HCEC 1CT (cell line): ENCODE data around the gene TRIM24.
"Not testable (repeated sequence)": the region's sequence is repeated elsewhere in the genome, so short reads cannot be mapped to it uniquely, and the experiment has no call there.

Source experiments
- DNase-seq: peaks from one replicate; pipeline ENCODE4 v3.0.0-alpha.2; 2017

Gene TRIM24

DNA sequence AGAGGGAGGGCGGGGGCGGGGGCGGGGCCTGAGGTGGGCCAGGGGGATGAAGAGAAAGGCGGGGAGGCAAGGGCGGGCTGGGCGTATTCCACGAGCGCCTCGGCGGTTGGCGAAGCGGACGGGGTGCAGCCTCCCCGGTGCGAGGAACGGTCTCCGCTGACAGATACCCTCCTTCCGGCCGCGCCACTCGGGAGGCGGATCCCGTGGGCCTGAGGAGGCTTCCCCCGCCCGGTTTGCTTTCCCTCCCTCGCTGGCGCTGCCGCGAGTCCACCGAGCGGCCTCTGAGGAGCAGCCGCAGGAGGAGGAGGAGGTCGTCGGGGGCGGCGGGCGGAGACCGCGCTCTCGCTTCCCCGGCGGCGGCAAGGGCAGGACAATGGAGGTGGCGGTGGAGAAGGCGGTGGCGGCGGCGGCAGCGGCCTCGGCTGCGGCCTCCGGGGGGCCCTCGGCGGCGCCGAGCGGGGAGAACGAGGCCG lies at the start of gene TRIM24:
TSS of gene TRIM24 (plus strand) at position 84 of the 473 bp plus-strand sequence. CDS start at position 374, 290 bp downstream.
- peak; percentile 97 for DNase-seq

DNA sequence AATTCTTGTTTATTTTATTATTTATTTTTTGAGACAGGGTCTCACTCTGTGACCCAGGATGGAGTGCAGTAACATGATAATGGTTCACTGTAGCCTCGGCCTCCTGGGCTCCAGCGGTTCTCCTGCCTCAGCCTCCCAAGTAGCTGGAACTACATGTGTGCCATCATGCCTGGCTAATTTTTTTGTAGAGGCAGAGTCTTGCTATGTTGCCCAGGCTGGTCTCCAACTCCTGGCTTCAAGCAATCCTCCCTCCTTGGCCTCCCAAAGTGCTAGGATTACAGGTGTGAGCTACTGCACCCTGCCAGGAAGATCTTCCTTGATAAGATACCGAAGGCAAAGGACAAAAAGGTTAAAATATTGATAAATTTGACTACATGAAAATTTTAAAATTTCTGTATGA lies 48.0 kb upstream of the TRIM24 start:
- DNase-seq: not testable (repeated sequence)

DNA sequence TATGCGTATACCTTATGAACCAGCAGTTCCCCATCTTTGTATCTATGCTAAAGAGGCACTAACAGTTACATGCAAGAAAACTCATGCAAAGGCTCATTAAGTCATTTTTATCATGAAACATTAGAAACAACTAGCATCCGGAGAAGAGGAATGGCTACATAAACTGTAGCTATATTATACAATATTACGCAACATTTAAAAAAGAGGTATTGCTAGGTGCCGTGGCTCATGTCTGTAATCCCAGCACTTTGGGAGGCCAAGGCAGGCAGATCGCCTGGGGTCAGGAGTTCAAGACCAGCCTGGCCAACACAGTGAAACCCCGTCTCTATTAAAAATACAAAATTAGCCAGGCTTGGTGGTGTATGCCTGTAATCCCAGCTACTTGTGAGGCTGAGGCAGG lies 47.1 kb upstream of the TRIM24 start:
- not testable (repeated sequence) for DNase-seq

DNA sequence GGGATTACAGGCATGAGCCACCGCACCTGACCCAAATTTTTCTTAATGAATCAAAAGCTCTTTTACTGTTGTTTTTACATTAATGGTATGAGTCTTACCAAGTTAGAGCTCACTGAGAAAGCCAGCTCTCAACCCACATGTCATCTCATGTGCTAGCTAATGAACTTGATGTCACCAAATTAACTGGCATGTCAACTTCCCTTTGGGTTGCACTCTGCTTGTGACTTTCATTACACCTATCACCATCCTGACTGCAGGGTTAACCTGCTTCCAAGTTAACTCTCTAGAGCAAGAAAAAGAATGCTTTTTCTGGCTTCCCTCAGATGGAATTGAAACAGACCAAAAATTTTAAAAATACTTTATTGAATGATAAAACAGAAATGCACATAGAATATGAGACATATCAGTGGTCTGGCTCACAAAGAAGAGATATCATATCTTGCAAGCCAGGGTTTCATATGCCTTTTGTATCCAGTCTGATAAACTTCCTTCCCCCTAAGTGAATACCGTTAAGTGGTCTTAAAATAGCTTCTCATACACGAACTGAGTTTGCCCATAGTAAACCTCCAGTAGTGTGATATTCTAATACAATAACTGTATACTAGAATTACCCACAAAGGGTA lies 42.9 kb upstream of the TRIM24 start:
- no peak for DNase-seq

DNA sequence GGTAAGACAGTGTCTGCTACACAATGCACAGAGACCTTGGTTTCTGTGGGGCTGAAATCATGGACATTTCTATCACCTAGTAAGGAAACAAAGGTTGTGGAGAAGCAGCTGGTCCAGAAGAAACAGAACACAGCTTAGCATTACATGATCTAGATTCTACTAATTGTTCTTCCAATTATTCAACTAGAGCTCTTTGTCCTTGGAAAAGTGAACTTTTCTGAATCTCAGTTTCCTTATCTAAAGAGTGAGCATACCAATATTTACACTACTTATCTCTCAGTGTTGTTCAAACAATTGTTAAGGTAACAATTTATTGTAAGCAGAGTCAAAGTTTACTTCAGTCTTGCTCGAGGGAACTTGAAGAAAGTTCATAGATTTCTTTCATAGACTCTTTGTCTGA lies 42.3 kb upstream of the TRIM24 start:
- DNase-seq: no peak

DNA sequence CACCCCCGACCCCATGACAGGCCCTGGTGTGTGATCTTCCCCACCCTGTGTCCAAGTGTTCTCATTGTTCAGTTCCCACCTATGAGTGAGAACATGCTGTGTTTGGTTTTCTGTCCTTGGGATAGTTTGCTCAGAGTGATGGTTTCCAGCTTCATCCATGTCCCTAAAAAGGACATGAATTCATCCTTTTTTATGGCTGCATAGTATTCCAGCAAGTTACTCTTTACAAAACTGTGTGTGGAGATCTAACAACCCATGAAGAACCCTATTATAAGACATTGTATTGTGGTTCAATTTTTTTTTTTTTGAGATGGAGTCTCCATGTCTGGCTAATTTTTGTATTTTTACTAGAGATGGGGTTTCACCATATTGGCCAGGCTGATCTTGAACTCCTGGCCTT lies 41.7 kb upstream of the TRIM24 start:
- DNase-seq: not testable (repeated sequence)

DNA sequence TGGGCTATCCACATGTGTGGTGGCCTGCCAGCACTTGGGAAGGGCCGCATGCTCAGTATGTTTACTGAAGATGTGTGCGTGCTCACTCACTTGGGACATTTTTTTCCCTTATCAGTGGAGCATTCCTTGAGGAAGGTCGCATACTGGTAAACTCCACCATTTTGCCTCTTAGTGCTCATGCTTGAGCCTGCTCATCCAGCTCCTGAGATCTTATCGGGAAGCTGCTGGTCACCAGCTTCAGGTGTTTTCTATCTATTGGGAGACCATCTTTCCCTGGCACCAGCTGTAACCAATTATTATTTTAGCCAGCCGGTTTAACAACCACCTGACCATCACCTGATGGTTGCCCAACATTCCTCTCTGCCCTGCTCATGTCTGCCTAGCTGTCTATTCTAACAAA lies 35.0 kb upstream of the TRIM24 start:
- DNase-seq: no peak

DNA sequence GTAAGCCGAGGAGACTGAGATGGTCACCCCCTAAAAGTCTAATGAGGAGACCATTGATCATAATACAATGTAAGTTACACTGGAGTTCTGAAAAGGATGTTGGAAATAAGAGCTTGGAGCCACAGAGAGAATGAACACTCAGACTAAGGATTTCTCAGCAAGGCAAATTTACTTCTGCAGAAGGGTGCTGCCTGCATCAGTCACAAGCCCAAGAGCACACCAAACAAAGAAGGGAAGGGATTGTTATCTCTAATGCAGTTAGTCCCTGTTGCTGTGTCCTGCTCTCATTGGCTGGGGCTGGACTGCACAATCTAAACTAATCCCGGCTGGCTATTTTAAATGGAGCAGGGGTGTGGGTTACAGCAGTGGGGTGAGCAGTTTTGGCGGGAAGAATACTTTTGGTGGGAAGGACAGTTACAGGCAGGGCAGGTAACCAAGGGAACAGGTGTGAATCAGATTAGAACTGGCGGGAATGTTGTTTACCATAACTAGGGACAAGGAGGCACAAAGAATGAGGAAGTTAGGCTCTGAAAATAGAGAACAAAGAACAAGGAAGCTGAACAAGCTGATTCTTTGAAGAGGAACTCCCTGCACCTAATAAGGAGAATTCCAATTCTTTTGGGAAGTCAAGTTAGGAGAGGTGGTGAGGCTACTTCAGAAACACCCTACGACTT lies 30.3 kb upstream of the TRIM24 start:
- DNase-seq: no peak

DNA sequence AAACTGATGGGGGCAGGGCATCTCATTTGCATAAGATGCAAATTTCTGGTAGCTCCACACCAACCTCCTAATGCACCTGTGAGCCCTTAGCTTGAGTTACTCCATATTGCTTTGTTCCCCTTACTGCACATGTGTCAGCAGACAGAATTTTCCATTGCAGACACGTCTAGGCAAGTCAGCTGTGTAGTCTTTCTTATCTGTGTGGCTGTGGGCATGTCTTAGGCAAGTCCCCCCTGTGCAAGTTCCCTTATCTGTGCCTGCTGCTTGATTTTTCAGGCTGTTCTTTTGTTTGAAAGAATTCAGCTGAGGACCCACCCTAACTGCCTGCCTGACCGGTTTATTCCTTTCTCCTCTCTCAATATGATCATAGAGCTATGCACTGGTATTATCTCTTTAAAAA lies 28.5 kb upstream of the TRIM24 start:
- DNase-seq: no peak

DNA sequence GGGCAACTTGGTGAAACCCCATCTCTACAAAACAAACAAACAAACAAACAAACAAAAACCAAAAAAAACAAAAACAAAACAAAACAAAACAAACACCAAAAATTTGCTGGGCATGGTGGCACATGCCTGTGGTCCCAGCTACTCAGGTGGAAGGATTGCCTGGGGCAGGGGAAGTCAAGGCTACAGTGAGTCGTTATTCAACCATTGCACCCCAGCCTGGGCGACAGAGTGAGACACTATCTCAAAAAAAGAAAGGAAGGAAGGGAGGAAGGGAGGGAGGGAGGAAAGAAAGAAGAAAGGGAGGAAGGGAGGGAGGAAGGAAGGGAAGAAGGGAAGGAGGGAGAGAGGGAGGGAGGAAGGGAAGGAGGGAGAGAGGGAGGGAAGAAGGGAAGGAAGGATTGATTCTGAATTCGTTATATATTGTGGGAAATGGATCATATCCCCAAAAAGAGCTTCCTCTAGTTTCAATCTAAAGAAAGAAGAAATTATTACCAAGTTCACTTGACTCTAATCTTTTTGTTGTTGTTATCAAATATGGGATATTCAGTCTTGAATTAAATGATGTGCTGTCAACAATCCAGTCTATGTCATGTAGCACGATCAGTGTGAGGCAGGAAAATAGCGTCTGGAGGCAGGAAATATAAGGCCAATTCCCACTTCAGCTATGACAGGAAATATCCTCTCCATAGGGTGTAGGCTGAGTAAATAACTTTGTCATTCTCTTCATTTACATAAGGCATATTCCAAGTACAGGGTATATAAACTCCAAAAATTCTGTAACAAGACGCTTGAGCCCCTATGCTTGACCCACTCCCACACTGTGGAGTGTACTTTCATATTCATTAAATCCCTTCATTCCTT lies 26.2 kb upstream of the TRIM24 start:
- DNase-seq: no peak

DNA sequence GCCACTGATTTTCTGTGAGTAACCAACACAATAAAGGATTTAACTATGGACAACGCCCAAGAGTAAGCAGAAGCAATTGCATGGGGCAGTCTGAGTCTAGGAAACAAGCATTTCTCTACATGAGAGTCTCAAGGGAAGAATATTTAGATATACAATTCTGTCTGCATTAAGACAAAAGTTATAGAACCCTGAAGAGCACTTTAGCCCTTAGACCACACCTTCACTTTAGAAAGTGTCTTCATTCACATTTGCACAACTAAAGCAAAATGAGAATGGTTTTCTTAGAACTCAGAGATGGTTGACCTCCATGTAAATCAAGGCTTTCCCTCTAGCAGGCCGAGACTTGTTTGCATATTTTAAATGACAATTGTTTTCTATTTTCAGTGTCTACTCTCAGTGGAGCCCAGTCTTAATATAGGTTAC lies 25.5 kb upstream of the TRIM24 start:
- no peak for DNase-seq

DNA sequence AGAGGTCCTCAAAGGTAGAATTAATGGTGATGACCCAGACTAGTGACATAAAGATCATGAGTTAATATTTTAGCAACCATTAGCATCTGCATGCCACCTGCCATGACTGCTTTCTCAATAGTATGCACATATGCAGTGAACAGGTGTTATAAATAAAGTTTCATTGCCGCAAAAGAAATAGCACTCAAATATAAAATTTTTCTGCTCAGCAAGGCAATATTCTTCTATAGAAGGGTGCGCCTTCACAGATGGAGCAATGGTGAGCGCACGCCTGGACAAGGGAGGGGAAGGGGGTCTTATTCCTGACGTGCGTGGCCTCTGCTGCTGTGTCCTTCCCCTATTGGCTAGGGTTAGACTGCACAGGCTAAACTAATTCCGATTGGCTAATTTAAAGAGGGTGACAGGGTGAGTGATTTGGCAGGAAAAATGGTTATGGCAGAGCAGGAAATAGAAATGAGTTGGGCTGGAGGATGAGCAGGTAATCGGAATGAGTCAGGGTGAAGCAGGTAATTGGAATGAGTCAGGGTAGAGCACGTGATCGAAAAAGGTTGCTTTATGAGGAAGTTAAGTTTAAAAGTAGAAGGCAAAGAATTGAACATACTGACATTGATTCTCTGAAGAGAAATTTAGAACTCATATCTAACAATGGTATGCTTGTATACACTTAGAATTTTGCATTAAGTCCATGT lies 24.7 kb upstream of the TRIM24 start:
- no peak for DNase-seq

DNA sequence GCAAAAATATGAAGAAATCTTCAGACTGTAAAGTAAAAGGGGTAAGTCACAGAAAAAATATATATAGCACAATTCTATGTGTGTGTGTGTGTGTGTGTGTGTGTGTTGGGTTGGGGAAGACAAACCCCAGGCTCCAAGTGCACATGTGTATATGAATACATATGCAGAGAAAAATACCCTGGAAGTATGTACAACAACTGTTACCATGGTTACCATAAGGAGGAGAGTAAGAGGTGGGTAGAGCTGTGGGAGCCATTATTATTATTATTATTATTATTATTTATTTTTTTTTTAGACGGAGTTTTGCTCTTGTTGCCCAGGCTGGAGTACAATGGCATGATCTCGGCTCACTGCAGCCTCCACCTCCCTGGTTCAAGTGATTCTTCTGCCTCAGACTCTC lies 23.7 kb upstream of the TRIM24 start:
- no peak for DNase-seq

DNA sequence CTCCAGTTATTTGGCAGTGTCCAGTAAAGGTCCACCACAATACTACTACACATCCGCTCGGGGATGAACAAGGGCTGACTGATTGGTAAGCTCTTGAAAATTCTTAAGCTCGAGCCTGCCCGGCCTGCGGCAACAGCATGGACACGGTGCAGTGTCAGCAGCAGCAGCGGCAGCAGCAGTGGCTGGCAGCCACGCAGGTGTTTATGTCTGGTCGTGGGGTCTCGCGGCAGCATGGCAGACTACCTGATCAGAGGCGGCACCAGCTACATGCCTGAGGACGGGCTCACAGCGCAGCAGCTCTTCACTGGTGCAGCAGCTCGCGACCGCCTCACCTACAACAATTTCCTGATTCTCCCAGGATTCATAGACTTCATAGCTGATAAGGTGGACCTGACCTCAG lies 19.6 kb upstream of the TRIM24 start:
- DNase-seq: no peak

DNA sequence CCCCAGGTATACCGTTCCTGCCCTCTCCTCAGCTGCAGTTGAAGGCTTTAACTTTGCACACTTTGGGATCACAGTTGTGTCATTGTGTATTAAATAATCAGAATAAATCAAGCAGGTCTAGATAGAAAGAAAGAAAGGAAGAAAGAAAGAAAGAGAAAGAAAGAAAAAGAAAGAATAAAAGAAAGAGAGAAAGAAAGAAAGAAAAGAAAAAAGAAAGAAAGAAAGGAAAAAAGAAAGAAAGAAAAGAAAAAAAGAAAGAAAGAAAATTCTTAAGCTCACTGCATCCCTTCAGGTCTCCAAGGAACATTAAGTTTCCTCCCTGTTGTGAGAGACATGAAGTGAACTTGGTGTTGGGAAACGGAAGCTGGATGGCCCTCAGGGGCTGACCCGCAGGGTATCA lies 17.2 kb upstream of the TRIM24 start:
- no peak for DNase-seq

DNA sequence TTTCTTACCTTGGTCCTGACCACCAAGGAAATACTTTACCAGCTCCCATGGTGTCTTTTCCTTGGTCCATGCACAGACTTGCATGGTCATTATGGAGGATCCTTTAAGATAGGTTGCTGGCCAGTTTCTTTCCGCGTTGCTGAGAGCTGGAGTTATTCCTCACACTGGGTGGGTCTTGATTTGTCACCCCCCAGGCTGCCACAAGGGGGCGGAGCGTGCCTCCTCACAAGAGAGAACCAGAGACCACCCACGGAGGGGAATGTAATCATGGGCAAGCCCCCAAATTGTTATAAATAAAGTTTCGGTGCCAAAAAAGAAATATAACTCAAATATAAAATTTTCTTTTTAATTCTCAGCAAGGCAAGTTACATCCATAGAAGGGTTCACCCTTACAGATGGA lies 10.5 kb upstream of the TRIM24 start:
- DNase-seq: no peak

DNA sequence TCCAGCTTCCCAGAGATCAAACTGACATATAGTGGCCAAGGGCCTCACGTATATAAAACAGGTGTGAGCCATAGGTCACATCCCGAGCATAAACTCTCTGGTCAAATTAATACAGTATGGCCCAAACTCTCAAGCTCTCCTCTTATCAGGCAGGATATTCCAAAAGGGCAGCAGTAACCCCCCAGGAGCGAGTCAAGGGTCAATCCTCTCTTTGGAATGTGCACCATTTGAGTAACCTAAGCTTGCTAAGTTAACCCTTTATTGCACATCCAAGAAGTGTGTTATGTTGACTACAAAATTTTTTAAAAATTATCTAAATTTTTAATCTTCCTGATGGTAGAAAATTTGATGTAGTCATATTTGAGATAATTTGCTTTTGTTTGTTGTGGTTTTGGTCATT lies 4.5 kb upstream of the TRIM24 start:
- no peak for DNase-seq

DNA sequence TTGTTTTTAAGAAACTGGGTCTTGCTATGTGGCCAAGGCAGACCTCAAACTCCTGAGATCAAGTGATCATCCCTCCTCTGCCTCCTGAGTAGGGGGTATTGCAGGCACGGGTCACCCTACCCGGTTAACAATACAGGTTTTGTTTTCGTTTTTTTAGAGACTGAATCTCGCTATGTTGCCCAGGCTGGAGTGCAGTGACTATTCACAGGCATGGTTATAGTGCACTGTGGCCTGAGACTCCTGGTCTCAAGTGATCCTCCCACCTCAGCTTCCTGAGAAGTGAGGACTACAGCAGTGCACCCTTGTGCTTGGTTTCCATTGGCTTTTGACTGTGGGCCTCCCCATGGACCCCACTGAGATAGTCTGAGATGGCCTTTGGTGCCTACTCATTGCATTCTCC lies 3.8 kb upstream of the TRIM24 start:
- no peak for DNase-seq

DNA sequence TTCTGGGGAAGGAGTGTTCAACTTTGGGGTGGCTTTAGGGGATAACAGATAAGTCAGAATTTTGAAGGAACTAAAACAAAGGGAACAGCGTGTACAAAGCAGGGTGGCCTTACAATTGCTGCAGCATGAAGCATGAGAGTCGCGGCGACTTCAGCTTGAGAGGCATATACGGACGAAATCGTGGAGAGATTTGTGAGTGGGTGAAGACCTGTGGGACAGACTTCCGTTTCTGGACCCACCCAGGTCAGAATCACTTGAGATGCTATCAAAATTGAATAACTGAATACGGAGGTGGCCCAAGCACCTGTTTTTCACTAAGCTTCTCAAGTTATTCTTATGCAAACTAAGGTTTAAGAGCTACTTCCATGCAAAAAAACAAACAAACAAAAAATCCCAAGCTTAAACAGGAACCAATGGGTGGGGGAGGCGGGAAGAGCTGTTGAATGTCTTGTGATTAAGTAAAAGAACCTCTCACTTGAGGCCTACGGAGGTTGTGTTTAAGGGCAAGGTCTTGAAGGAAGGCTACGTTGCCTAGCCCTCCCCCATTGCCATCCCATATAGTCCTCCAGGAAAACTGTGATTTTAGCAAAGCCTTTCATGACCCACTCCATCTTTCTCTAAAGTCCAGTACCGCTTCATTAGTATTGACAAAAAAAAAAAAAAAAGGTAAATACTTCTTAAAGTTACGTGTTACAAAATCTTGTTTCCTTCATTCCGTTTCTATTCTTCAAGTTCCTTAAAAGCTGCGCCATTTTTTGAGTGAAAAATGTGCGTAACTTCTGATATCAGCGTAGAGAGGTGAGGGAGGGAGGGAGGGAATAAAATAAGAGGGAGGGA lies 1.3 kb upstream of the TRIM24 start:
- DNase-seq: no peak

DNA sequence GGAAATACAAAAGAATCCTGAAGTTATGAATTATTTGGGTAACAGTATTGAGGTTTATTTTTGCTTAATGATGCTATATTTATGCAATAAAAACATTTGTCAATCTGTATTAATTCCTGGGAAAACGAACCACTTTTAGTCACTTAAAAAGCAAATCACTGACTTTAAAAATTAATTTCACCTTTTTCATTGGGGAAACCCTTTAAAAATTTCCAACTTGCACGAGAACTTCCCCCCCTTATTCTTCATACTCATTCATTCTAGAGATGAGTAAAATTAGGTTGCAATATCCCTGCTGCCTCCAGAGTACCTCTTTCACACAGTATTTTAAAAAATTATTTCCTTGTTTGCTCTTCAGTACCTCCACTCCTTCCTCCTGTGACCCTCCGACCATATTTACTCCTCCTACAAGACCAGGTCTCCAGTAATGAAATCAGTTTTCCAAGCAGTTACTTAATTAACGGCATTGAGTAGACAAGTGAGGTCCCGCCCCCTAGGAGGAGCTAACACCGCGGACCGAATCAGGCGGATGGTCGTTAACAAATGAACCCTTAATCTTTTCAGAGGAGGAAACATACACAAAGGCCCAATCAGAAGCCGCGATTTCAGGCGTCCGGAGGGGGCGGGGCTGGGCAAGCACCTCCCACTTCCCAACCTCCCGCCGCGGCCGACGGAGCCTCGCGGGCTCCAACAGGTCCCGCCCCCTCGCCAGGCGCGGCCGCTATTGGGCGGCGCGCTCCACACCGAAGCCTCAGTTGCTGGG lies 465 bp upstream of the TRIM24 start:
- no peak for DNase-seq
